GM04504 (cell line): Measurements from ENCODE around the gene BCL2A1.
A peak's percentile ranks its signal among the peaks of the same experiment; 100 is the strongest.
"Not testable (repeated sequence)": the region's sequence is repeated elsewhere in the genome, so short reads cannot be mapped to it uniquely, and the experiment has no call there.

Experiments used
- DNase-seq: peaks from one replicate; pipeline ENCODE4 v3.0.0-alpha.2; 2012; ENCODE audit warnings: low read depth

BCL2A1 gene

GRCh38 chr15:79957741-79958140, 13.3 kb downstream of the BCL2A1 start:
- no peak for DNase-seq

GRCh38 chr15:79956354-79956939, 14.5 kb downstream of the BCL2A1 start:
- no peak for DNase-seq

GRCh38 chr15:79954661-79955060, 16.3 kb downstream of the BCL2A1 start:
- no peak for DNase-seq

GRCh38 chr15:79953951-79954444, 17.0 kb downstream of the BCL2A1 start:
- no peak for DNase-seq

GRCh38 chr15:79952329-79952728, 18.7 kb downstream of the BCL2A1 start:
- DNase-seq: no peak

- DNase-seq: no peak
Measured at GRCh38 chr15:79950247-79950646, 20.7 kb downstream of the BCL2A1 start.

- DNase-seq: no peak
Measured at GRCh38 chr15:79948761-79949160, 22.2 kb downstream of the BCL2A1 start.

- DNase-seq: no peak
Measured at GRCh38 chr15:79948095-79948695, 22.8 kb downstream of the BCL2A1 start.

- no peak for DNase-seq
Measured at GRCh38 chr15:79947009-79947408, 24.0 kb downstream of the BCL2A1 start.

GRCh38 chr15:79944622-79945021, 26.4 kb downstream of the BCL2A1 start:
- DNase-seq: no peak

- no peak for DNase-seq
Measured at GRCh38 chr15:79943820-79944219, 27.2 kb downstream of the BCL2A1 start.

GRCh38 chr15:79942741-79943481, 28.1 kb downstream of the BCL2A1 start:
- DNase-seq: no peak

GRCh38 chr15:79939399-79939798, 31.6 kb downstream of the BCL2A1 start:
- DNase-seq: no peak

GRCh38 chr15:79938143-79938542, 32.9 kb downstream of the BCL2A1 start:
- no peak for DNase-seq

GRCh38 chr15:79935556-79936201, 35.3 kb downstream of the BCL2A1 start:
- DNase-seq: not testable (repeated sequence)

- DNase-seq: no peak
Measured at GRCh38 chr15:79933231-79933630, 37.8 kb downstream of the BCL2A1 start.

- no peak for DNase-seq
Measured at GRCh38 chr15:79932447-79932846, 38.5 kb downstream of the BCL2A1 start.

GRCh38 chr15:79930516-79930915, 40.5 kb downstream of the BCL2A1 start:
- no peak for DNase-seq

GRCh38 chr15:79929412-79929811, 41.6 kb downstream of the BCL2A1 start:
- no peak for DNase-seq

- not testable (repeated sequence) for DNase-seq
Measured at GRCh38 chr15:79926116-79926515, 44.9 kb downstream of the BCL2A1 start.

- DNase-seq: no peak
Measured at GRCh38 chr15:79924379-79924778, 46.6 kb downstream of the BCL2A1 start.

GRCh38 chr15:79923515-79924169, 47.4 kb downstream of the BCL2A1 start:
- DNase-seq: peak; percentile 88
